ENCODE results near the gene VPS13A.

VPS13A gene

DNA sequence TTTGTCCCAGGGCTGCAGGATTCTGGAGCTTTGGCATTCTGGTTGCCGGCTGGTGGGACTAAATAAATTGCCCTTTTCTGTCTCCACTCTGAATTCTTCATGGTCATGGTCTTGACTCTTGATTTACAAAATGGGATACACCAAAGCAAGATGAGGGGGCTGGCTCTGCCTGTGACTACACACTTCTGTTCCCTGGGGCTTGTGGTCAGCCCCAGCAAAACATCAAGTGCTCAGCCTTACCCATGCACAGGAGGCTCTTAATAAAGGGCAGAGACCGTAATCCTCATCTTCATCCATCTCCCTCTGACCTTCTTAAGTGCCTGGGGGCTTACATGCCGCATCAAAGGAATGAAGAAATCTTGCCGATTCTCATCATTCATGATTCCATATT lies 272.7 kb downstream of the VPS13A start:
- Histone ChIP-seq H3K27ac (no peak overlapping the region), H3K9me3 (peaks cover 3% of the 10 kb centered on the region; the same call in 1 of the 2 replicates), H3K4me1 (no peaks in the 10 kb centered on the region), H3K9ac (no peak overlapping the region), H3K4me3 (no peak overlapping the region), H3K27me3 (no peaks in the 10 kb centered on the region), H3K36me3 (no peaks in the 10 kb centered on the region), H4K20me1 (no peaks in the 10 kb centered on the region), H3K4me2 (no peak overlapping the region)
- TF ChIP-seq Cebpa-rat (IDR thresholded peaks at IDR 0.05), result no peak

DNA sequence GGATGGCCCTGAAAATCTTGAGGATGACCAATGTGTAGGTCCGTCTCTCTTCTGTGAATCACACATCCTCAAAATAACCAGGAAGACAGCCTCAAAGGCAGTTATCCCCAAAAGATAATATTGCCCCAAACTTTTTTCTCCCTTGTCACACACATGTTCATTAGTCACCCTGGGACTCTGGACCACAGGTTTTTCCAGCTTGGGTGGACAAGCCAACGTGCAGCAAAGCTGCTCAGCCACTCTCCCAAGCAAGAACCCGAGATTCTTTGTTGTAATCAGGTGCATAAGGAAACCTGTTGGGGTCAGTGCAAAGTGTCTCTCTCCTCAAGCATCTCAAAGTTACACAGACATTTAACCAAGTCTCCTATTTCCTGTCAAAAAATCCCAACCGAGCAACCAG lies 274.2 kb downstream of the VPS13A start:
- H3K4me1 ChIP-seq, result no peaks in the 10 kb centered on the region
- no peak overlapping the region for H3K4me3 ChIP-seq
- no peak overlapping the region for H3K27ac ChIP-seq
- H4K20me1 ChIP-seq, result no peaks in the 10 kb centered on the region
- no peak overlapping the region for H3K9ac ChIP-seq
- peaks cover 3% of the 10 kb centered on the region; the same call in 1 of the 2 replicates for H3K9me3 ChIP-seq
- H3K4me2 ChIP-seq, result no peak overlapping the region
- no peak for TF ChIP-seq Cebpa-rat (IDR thresholded peaks at IDR 0.05)
- no peaks in the 10 kb centered on the region for H3K27me3 ChIP-seq
- no peaks in the 10 kb centered on the region for H3K36me3 ChIP-seq

DNA sequence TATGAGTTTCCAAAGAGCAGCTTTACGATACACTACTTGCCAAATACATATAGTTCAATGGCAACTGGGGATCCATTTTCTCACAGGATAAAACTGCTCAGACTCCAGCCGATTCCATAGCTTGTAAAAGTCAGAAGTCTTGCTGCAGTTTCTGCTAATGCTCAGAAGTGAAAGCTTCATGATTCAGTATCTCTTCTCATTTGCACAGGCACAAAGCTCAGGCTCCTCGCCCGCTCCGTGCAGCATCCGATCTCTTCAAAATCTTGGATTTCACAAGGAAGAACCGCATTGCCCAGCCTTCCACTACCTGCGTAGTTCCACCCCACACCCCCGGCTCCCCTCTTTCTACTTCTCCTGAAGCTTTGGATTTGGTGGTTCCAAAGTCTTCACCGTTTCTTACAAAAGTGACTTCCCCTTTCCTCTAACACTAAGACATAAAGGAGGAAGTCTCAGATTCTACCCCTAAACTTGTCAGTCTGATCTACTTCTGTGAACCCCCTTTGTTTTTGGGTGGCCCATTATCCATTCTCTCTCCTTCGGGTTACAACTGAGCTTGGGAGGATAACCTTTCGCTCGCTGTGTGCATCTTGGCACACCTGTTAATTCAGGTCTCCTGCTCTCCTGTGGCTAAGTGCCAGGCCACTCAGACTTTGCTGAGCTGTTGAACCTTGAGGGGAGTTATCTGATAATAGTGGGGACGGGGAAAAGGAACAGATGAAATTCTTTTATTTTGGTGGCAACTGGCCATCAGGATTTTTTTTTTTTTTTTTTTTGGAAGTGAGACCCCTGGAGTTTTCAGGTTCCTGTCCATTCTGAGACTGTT lies 276.7 kb downstream of the VPS13A start:
- no peak overlapping the region for H3K27ac ChIP-seq
- H3K4me2 ChIP-seq, result no peak overlapping the region

DNA sequence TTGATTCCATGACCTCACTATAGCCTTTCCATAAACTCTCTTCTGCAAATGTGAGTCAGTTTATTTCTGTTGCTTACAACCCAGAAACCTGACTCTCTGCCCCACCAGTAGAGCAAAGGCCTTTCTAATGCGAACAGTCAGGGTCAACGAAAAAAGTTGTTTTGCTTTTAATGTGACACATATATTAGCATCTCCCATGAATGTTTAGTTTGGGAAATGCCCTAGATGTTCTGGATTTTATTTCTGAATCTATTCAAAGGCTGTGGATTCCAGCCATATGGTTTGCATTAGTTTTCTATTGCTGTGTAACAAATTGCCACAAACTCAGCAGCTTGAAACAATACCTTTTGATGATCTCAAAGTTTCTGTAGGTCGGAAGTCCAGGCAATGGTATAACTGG lies 277.3 kb downstream of the VPS13A start:
- Histone ChIP-seq H3K4me1 (no peaks in the 10 kb centered on the region), H3K9me3 (no peaks in the 10 kb centered on the region), H3K27ac (no peak overlapping the region), H4K20me1 (no peaks in the 10 kb centered on the region), H3K4me2 (no peak overlapping the region), H3K36me3 (no peaks in the 10 kb centered on the region), H3K27me3 (no peaks in the 10 kb centered on the region), H3K4me3 (no peak overlapping the region), H3K9ac (no peak overlapping the region)
- TF ChIP-seq Cebpa-rat (IDR thresholded peaks at IDR 0.05), result no peak

More for the DNA sequence above, 276.7 kb downstream of the VPS13A start:
- no peak for TF ChIP-seq Cebpa-rat (IDR thresholded peaks at IDR 0.05)
- Histone ChIP-seq H3K4me3 (no peak overlapping the region), H4K20me1 (no peaks in the 10 kb centered on the region), H3K27me3 (no peaks in the 10 kb centered on the region), H3K36me3 (no peaks in the 10 kb centered on the region), H3K9me3 (no peaks in the 10 kb centered on the region), H3K4me1 (no peaks in the 10 kb centered on the region), H3K9ac (no peak overlapping the region)

DNA sequence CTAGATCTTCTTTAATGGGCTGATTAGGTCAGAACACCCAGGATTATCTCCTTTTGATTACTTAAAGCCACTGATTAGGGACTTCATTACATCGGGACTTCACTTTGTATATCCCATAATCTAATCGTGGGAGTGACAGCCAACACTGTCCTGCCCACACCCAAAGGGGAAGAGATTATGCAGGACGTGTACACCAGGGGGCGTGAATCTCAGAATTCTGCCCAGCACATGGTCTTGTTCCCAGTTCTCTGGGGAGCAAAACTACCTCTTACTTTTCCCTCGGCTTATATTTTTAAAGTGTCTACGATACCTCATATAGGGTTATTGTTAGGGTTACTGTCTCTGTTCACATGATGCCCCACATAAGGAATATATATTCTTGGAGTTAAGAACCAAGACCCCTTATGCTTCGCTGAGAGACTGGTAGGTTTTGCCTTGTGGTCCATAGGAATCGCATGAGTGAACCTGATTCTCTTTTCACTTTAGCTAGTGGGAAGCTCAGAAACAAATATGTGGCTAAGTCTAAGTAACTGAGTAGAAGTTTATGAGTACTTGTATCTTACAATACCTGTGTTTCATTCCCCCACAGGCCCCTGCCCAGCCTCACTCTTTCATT lies 278.1 kb downstream of the VPS13A start:
- H3K27me3 ChIP-seq, result no peaks in the 10 kb centered on the region

DNA sequence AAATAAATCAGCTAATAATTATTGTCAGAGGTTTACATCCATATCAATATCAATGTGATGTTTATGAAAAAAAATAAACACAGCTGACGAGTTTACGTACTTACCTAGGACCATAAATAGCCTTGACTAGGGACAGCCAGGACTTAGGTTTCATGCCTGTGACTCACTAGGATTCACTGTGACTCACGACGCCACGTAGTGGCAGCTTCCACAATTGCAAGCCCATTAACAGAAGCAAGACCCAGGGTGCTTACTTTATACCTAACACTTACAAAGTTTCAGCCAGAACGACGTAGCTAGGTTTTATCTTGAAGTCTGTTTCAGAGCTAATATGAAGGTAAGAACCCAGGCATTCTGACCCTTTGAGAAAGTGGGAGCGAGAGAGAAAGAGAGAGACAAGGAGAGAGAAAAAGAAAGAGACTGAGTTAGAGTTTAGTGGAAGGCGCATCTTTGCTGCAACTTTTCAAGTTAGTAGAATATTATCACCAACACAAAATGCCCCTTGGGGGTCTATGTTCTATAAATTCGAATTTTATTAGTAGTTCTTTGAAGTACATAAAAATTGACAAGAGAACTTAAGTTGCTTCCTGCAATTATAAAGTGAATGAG lies 279.6 kb downstream of the VPS13A start:
- TF ChIP-seq Cebpa-rat (IDR thresholded peaks at IDR 0.05), result no peak
- Histone ChIP-seq H3K9ac (no peak overlapping the region), H3K36me3 (no peaks in the 10 kb centered on the region), H4K20me1 (no peaks in the 10 kb centered on the region), H3K4me2 (no peak overlapping the region), H3K27me3 (no peaks in the 10 kb centered on the region), H3K4me3 (no peak overlapping the region), H3K9me3 (no peaks in the 10 kb centered on the region), H3K27ac (no peak overlapping the region), H3K4me1 (no peaks in the 10 kb centered on the region)

More for the DNA sequence above, 278.1 kb downstream of the VPS13A start:
- no peak overlapping the region for H3K9ac ChIP-seq
- H3K4me1 ChIP-seq, result no peaks in the 10 kb centered on the region
- TF ChIP-seq Cebpa-rat (IDR thresholded peaks at IDR 0.05), result no peak
- no peaks in the 10 kb centered on the region for H3K36me3 ChIP-seq
- no peaks in the 10 kb centered on the region for H4K20me1 ChIP-seq
- H3K4me2 ChIP-seq, result no peak overlapping the region
- H3K9me3 ChIP-seq, result no peaks in the 10 kb centered on the region
- no peak overlapping the region for H3K4me3 ChIP-seq
- no peak overlapping the region for H3K27ac ChIP-seq

DNA sequence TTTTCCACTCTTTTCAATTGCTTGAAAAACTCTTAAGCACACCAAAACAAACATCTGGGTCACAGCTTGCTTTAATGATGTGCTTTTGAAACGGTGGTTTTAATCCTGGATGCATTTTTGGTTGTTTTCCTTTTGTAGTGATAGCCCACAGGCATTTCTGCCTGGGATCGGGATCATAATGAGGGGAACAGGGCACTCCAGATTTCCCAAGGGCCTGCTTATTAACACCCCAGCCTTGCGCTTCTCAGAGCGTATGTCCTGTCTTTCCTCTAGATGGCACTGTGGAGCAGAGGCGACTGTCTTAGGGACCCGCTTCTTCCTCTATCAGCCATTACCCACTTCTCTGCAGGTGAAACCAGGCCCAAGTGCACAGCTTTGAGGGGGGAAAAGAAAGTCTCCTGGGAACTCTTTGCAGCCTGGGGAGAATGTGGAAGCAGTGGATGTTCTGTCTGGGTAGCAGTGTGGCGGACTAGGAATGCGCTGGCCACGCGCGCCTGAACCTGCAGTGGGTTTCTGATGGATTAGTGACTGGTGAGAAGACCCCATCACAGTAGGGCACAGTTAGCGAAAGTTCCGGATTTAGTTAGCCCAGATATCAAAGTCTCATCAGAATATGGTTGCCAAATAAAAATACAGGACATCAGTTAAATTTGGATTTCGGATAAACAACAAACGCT lies 280.7 kb downstream of the VPS13A start:
- H3K36me3 ChIP-seq, result no peaks in the 10 kb centered on the region
- H3K4me2 ChIP-seq, result no peak overlapping the region
- no peak overlapping the region for H3K4me3 ChIP-seq
- H3K9me3 ChIP-seq, result no peaks in the 10 kb centered on the region
- H4K20me1 ChIP-seq, result no peaks in the 10 kb centered on the region
- no peaks in the 10 kb centered on the region for H3K4me1 ChIP-seq
- H3K27ac ChIP-seq, result no peak overlapping the region
- TF ChIP-seq Cebpa-rat (IDR thresholded peaks at IDR 0.05), result no peak
- H3K9ac ChIP-seq, result no peak overlapping the region
- no peaks in the 10 kb centered on the region for H3K27me3 ChIP-seq

DNA sequence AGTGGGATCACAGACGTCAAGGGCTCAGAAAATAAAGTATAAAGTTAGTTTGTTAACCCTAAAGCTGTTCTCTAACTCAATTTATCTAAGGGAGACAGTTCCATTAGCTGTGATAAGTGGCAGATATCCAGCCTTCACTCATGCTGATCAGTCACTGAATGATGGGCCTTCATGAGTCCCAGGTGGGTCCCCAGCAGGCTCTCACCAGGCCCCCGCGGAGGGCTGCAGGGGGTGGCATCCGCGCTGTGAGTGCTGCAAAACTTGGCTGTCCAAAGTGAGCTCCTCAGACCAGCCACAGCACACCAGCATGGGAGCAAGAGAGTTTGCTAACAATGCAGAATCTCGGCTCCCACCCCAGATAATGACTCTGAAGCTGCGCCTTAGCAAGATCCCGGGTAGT lies 283.6 kb downstream of the VPS13A start:
- H4K20me1 ChIP-seq, result no peaks in the 10 kb centered on the region
- H3K9ac ChIP-seq, result no peak overlapping the region
- no peak overlapping the region for H3K27ac ChIP-seq
- no peaks in the 10 kb centered on the region for H3K27me3 ChIP-seq
- H3K9me3 ChIP-seq, result no peaks in the 10 kb centered on the region
- no peaks in the 10 kb centered on the region for H3K36me3 ChIP-seq
- H3K4me2 ChIP-seq, result no peak overlapping the region
- TF ChIP-seq Cebpa-rat (IDR thresholded peaks at IDR 0.05), result no peak
- H3K4me1 ChIP-seq, result no peaks in the 10 kb centered on the region
- H3K4me3 ChIP-seq, result no peak overlapping the region

DNA sequence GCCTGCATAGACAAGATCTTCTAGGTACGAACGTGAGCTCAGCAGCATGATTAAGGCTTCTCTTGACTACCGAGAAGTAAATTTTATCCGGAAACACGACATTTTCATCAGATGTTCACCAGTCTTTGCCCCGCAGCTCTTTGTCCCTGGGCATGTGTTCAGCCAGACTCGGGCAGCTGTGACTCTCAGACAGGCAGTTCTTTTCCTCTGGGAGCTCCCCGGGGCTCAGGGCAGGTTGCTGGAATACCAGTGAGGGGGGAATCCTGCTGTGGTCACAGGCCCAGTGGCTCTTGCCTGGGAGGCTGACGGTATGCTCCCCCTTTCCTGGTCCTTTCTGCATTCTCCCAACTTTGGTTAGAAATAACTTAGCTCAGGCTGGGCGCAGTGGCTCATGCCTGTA lies 284.7 kb downstream of the VPS13A start:
- Histone ChIP-seq H3K36me3 (no peaks in the 10 kb centered on the region), H3K4me2 (no peak overlapping the region), H3K4me3 (no peak overlapping the region), H4K20me1 (no peaks in the 10 kb centered on the region), H3K27me3 (no peaks in the 10 kb centered on the region), H3K27ac (no peak overlapping the region), H3K9me3 (no peaks in the 10 kb centered on the region), H3K9ac (no peak overlapping the region), H3K4me1 (no peaks in the 10 kb centered on the region)
- no peak for TF ChIP-seq Cebpa-rat (IDR thresholded peaks at IDR 0.05)

DNA sequence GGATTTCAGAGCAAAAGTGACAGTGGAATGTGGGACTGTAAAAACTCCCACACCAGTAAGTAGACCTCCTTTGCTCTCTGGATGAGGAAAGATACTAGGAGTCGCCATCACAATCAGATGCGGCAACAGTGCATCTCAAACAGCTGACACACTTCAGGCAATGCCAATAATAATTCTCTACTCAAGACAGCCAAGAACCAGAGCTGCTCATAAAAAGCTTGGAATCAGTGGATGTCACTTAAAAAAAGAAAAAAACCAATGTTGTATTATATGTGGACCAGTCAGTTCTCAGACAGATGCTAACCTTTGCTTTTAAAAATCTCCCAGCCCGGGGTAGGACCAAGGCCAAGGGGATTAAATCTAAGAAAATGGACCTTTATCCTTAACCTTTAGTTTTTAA lies 285.8 kb downstream of the VPS13A start:
- no peak overlapping the region for H3K4me2 ChIP-seq
- TF ChIP-seq Cebpa-rat (IDR thresholded peaks at IDR 0.05), result no peak
- H3K27me3 ChIP-seq, result no peaks in the 10 kb centered on the region

More for the DNA sequence above, 285.8 kb downstream of the VPS13A start:
- no peaks in the 10 kb centered on the region for H3K4me1 ChIP-seq
- no peaks in the 10 kb centered on the region for H4K20me1 ChIP-seq
- no peak overlapping the region for H3K4me3 ChIP-seq
- no peak overlapping the region for H3K9ac ChIP-seq
- H3K36me3 ChIP-seq, result no peaks in the 10 kb centered on the region
- no peak overlapping the region for H3K27ac ChIP-seq
- H3K9me3 ChIP-seq, result no peaks in the 10 kb centered on the region

Measured in BLaER1 (cell line).